Mucosa of rectum (tissue), 2 donors: Measurements from ENCODE around the gene COL4A2.

Experiments used
- H3K27ac ChIP-seq, 2 donors: one replicate each; pipeline ENCODE4 v1.7.0; 2013; ENCODE audit warnings: inconsistent platforms in 2 of 2, low read depth in 2 of 2, low read length in 2 of 2
- H3K27me3 ChIP-seq, 2 donors: one replicate each; pipeline ENCODE4 v1.7.0; 2013; ENCODE audit warnings: low read length in 2 of 2; ENCODE audit not compliant: control insufficient read depth in 2 of 2, insufficient read depth in 2 of 2
- H3K36me3 ChIP-seq, 2 donors: one replicate each; pipeline ENCODE4 v1.7.0; 2013; ENCODE audit warnings: low read length in 2 of 2; ENCODE audit not compliant: control insufficient read depth in 2 of 2, insufficient read depth in 2 of 2
- H3K4me1 ChIP-seq, 2 donors: one replicate each; pipeline ENCODE4 v1.7.0; 2013; ENCODE audit warnings: low read length in 2 of 2, mild to moderate bottlenecking in 1 of 2; ENCODE audit not compliant: control insufficient read depth in 2 of 2, insufficient read depth in 2 of 2
- H3K4me3 ChIP-seq, 2 donors: one replicate each; pipeline ENCODE4 v1.7.0; 2013; ENCODE audit warnings: low read length in 2 of 2
- H3K9ac ChIP-seq, 2 donors: one replicate each; pipeline ENCODE4 v1.7.0; 2013; ENCODE audit warnings: low read length in 2 of 2, low read depth in 1 of 2, mild to moderate bottlenecking in 1 of 2
- H3K9me3 ChIP-seq, 2 donors: one replicate each; pipeline ENCODE4 v1.7.0; 2013; ENCODE audit warnings: low read length in 2 of 2; ENCODE audit not compliant: control insufficient read depth in 2 of 2
- donor health status: healthy.
- donor health status: Normal muscosa, but diverticular disease.

The COL4A2 gene

GRCh38 chr13:110264685-110265275, 42.3 kb upstream of the COL4A2 start:
- H3K27me3 ChIP-seq, result no peaks in the 10 kb centered on the region
- H3K9me3 ChIP-seq, result no peaks in the 10 kb centered on the region
- no peak overlapping the region for H3K4me3 ChIP-seq
- H3K4me1 ChIP-seq, result peaks cover 7 to 13% of the 10 kb centered on the region in 2 donors
- no peak overlapping the region for H3K9ac ChIP-seq
- no peak overlapping the region for H3K27ac ChIP-seq
- no peaks in the 10 kb centered on the region for H3K36me3 ChIP-seq

- Histone ChIP-seq H3K27me3 (no peaks in the 10 kb centered on the region), H3K27ac (no peak overlapping the region), H3K4me1 (peaks cover 7 to 13% of the 10 kb centered on the region in 2 donors), H3K4me3 (no peak overlapping the region), H3K9ac (no peak overlapping the region), H3K9me3 (no peaks in the 10 kb centered on the region), H3K36me3 (no peaks in the 10 kb centered on the region)
Observed at GRCh38 chr13:110265341-110265681, 41.8 kb upstream of the COL4A2 start.

GRCh38 chr13:110265682-110266430, 41.2 kb upstream of the COL4A2 start:
- H3K27me3 ChIP-seq, result no peaks in the 10 kb centered on the region
- H3K4me1 ChIP-seq, result peaks cover 7 to 13% of the 10 kb centered on the region in 2 donors
- H3K27ac ChIP-seq, result no peak overlapping the region
- no peak overlapping the region for H3K9ac ChIP-seq
- H3K36me3 ChIP-seq, result no peaks in the 10 kb centered on the region
- no peaks in the 10 kb centered on the region for H3K9me3 ChIP-seq
- no peak overlapping the region for H3K4me3 ChIP-seq

GRCh38 chr13:110266431-110266809, 40.7 kb upstream of the COL4A2 start:
- Histone ChIP-seq H3K27ac (no peak overlapping the region), H3K4me3 (no peak overlapping the region), H3K4me1 (peaks cover 7 to 13% of the 10 kb centered on the region in 2 donors), H3K9ac (no peak overlapping the region), H3K9me3 (no peaks in the 10 kb centered on the region), H3K36me3 (no peaks in the 10 kb centered on the region), H3K27me3 (no peaks in the 10 kb centered on the region)

- Histone ChIP-seq H3K4me1 (peaks cover 7 to 13% of the 10 kb centered on the region in 2 donors), H3K36me3 (no peaks in the 10 kb centered on the region), H3K9ac (no peak overlapping the region), H3K4me3 (no peak overlapping the region), H3K27me3 (no peaks in the 10 kb centered on the region), H3K9me3 (no peaks in the 10 kb centered on the region), H3K27ac (no peak overlapping the region)
Observed at GRCh38 chr13:110266983-110267382, 40.1 kb upstream of the COL4A2 start.

GRCh38 chr13:110268061-110268460, 39.0 kb upstream of the COL4A2 start:
- no peaks in the 10 kb centered on the region for H3K9me3 ChIP-seq
- H3K4me1 ChIP-seq, result peaks cover 1 to 7% of the 10 kb centered on the region in 2 donors
- no peak overlapping the region for H3K9ac ChIP-seq
- no peaks in the 10 kb centered on the region for H3K36me3 ChIP-seq
- no peak overlapping the region for H3K4me3 ChIP-seq
- no peaks in the 10 kb centered on the region for H3K27me3 ChIP-seq
- no peak overlapping the region for H3K27ac ChIP-seq

GRCh38 chr13:110268576-110269185, 38.4 kb upstream of the COL4A2 start:
- Histone ChIP-seq H3K4me1 (peaks cover 0 to 5% of the 10 kb centered on the region in 2 donors), H3K36me3 (no peaks in the 10 kb centered on the region), H3K27ac (no peak overlapping the region), H3K4me3 (no peak overlapping the region), H3K9me3 (no peaks in the 10 kb centered on the region), H3K9ac (no peak overlapping the region), H3K27me3 (no peaks in the 10 kb centered on the region)

GRCh38 chr13:110269509-110270185, 37.4 kb upstream of the COL4A2 start:
- no peaks in the 10 kb centered on the region for H3K4me1 ChIP-seq
- H3K27ac ChIP-seq, result no peak overlapping the region
- no peak overlapping the region for H3K4me3 ChIP-seq
- no peaks in the 10 kb centered on the region for H3K9me3 ChIP-seq
- H3K9ac ChIP-seq, result no peak overlapping the region
- H3K36me3 ChIP-seq, result no peaks in the 10 kb centered on the region
- no peaks in the 10 kb centered on the region for H3K27me3 ChIP-seq

GRCh38 chr13:110270507-110270906, 36.6 kb upstream of the COL4A2 start:
- Histone ChIP-seq H3K36me3 (no peaks in the 10 kb centered on the region), H3K9ac (no peak overlapping the region), H3K27ac (no peak overlapping the region), H3K9me3 (no peaks in the 10 kb centered on the region), H3K4me1 (no peaks in the 10 kb centered on the region), H3K27me3 (no peaks in the 10 kb centered on the region), H3K4me3 (no peak overlapping the region)

GRCh38 chr13:110271313-110271712, 35.8 kb upstream of the COL4A2 start:
- Histone ChIP-seq H3K36me3 (no peaks in the 10 kb centered on the region), H3K27ac (no peak overlapping the region), H3K4me1 (no peaks in the 10 kb centered on the region), H3K9ac (no peak overlapping the region), H3K27me3 (no peaks in the 10 kb centered on the region), H3K4me3 (no peak overlapping the region), H3K9me3 (no peaks in the 10 kb centered on the region)
